ENCODE results near the gene CDKN2AIP. TPM values are rescaled to one million over a fixed set of nuclear protein-coding genes. Genes with fewer than 3 reads are reported as not detected.
A peak's percentile ranks its signal among the peaks of the same experiment; 100 is the strongest.

CDKN2AIP gene, protein sequence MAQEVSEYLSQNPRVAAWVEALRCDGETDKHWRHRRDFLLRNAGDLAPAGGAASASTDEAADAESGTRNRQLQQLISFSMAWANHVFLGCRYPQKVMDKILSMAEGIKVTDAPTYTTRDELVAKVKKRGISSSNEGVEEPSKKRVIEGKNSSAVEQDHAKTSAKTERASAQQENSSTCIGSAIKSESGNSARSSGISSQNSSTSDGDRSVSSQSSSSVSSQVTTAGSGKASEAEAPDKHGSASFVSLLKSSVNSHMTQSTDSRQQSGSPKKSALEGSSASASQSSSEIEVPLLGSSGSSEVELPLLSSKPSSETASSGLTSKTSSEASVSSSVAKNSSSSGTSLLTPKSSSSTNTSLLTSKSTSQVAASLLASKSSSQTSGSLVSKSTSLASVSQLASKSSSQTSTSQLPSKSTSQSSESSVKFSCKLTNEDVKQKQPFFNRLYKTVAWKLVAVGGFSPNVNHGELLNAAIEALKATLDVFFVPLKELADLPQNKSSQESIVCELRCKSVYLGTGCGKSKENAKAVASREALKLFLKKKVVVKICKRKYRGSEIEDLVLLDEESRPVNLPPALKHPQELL
- total RNA-seq, result 10 to 100 TPM; 20.9 to 30.8 (median 26.1) TPM

DNA sequence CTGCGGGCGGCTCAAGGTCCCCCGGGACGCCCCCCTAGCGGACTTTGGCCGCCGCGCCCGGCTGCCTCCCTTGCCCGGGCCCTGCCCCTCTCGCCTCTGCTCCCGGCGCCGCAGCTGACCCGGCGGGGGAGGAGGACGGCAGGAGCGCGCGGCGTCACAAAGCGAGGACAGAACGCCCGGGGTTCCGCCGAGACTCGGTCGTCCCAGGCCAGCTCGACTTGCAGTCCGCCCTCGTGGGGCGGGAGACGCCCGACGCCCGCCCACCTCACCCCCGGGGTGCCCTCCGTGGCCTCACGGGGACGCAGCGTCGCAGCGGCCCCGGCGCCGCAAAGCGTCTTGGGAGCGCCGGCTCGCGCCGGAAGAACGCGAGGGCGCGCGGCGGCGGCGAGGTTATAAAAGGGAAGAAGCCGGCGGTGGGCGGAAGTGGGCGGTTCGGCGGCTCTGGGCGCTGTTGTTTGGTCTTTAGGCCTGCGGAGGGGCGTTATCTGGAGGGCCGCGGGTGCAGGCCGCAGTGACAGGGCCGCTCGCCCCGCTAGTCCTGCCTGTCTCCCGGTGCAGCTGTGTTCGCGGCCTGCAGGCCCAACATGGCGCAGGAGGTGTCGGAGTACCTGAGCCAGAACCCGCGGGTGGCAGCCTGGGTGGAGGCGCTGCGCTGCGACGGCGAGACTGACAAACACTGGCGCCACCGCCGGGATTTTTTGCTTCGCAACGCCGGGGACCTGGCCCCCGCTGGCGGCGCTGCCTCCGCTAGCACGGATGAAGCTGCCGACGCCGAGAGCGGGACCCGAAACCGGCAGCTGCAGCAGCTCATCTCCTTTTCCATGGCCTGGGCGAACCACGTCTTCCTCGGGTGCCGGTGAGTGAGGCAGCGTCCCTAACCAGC is at the start of gene CDKN2AIP:
Gene CDKN2AIP, plus strand, starts transcription at position 423 of the 883 bp plus-strand sequence. Its CDS starts 162 bp downstream, at position 585.
- peak; percentile 91 to 98 for DNase-seq (ENCODE audit: low spot score in 2 of 2)
- intact Hi-C loops (cut with DNase I; ENCODE audit: low total_unique reads), result no loop called here
- peak within 1 kb of the TSS; percentile 86 for H3K4me3 ChIP-seq (ENCODE audit: low read depth, poor library complexity, severe bottlenecking)
- TF ChIP-seq CTCF (IDR thresholded peaks at IDR 0.05) (no peak), POLR2A (IDR thresholded peaks at IDR 0.05) (peak in 1 of 2 donors; percentile 87)
- 0 to 1% methylated on average over 37 to 57 of the region's 109 CpGs for WGBS, 2 donors

GRCh38 chr4:183395395-183395794 is 49.0 kb upstream of the CDKN2AIP start:
- no peak for DNase-seq (ENCODE audit: low spot score in 2 of 2)
- H3K4me3 ChIP-seq (ENCODE audit: low read depth, poor library complexity, severe bottlenecking), result no peak overlapping the region
- WGBS, 2 donors, result 85 to 86% methylated on average over 5 of the region's 5 CpGs
- intact Hi-C loops (cut with DNase I; ENCODE audit: low total_unique reads), result no loop called here
- TF ChIP-seq POLR2A (IDR thresholded peaks at IDR 0.05), result no peak
- TF ChIP-seq CTCF (IDR thresholded peaks at IDR 0.05), result no peak

- TF ChIP-seq POLR2A (IDR thresholded peaks at IDR 0.05) (no peak), CTCF (IDR thresholded peaks at IDR 0.05) (no peak)
- H3K4me3 ChIP-seq (ENCODE audit: low read depth, poor library complexity, severe bottlenecking), result no peak overlapping the region
- DNase-seq (ENCODE audit: low spot score in 2 of 2), result no peak
- intact Hi-C loops (cut with DNase I; ENCODE audit: low total_unique reads), result no loop called here
Observed at GRCh38 chr4:183396227-183396637, 48.2 kb upstream of the CDKN2AIP start.

- no peak for DNase-seq (ENCODE audit: low spot score in 2 of 2)
- intact Hi-C loops (cut with DNase I; ENCODE audit: low total_unique reads), result no loop called here
- TF ChIP-seq POLR2A (IDR thresholded peaks at IDR 0.05) (no peak), CTCF (IDR thresholded peaks at IDR 0.05) (no peak)
- H3K4me3 ChIP-seq (ENCODE audit: low read depth, poor library complexity, severe bottlenecking), result no peak overlapping the region
- 81 to 87% methylated on average over 14 of the region's 14 CpGs for WGBS, 2 donors
Observed at GRCh38 chr4:183397741-183398297, 46.6 kb upstream of the CDKN2AIP start.

- 1 to 2% methylated on average over 42 to 61 of the region's 61 CpGs for WGBS, 2 donors
- peak; percentile 36 to 91 for DNase-seq (ENCODE audit: low spot score in 2 of 2)
- no peak for TF ChIP-seq CTCF (IDR thresholded peaks at IDR 0.05)
- TF ChIP-seq POLR2A (IDR thresholded peaks at IDR 0.05), result no peak
- intact Hi-C loops (cut with DNase I; ENCODE audit: low total_unique reads), result no loop called here
- H3K4me3 ChIP-seq (ENCODE audit: low read depth, poor library complexity, severe bottlenecking), result peak overlapping the region; percentile 32
Observed at GRCh38 chr4:183398298-183399125, 45.9 kb upstream of the CDKN2AIP start.
